ENCODE data around the gene TCP10L.
"Not testable (repeated sequence)": the region's sequence is repeated elsewhere in the genome, so short reads cannot be mapped to it uniquely, and the experiment has no call there.

TCP10L gene, protein sequence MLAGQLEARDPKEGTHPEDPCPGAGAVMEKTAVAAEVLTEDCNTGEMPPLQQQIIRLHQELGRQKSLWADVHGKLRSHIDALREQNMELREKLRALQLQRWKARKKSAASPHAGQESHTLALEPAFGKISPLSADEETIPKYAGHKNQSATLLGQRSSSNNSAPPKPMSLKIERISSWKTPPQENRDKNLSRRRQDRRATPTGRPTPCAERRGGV

DNA sequence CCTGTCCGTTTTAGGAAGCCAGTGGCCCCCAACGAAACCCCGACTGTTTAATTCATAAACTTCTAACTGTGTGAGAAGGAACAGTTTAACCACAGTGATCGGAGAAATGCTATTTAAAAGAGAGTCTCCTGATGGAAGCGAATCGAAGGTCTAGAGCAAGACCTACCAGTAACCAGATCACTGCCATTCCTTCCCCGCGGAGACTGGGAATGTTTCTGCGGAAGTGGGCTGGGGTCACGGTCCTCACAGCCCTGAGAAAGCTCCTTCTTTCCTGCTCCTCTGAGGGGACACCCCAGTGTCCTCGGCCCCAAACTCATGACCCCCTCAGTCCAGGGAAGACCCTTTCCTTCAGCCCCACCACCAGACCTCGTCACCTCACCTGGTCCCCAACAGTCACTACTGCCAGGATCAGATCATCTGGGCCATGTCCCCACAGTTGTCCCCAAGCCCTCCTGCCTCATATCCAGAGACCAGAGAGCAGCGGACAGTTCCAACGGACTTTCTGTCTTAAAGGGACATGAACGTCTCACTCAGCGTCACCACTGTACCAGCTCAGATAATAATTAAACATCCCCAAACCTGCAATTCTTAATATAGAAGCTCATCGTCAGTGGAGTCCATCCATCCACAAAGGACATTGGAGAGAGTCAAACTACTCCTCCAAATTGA lies at the start of gene TCP10L:
TSS of gene TCP10L (minus strand) at position 482 of the 669 bp plus-strand sequence. CDS start 1,219 bp downstream, outside the sequence.
- no peak for DNase-seq
- H3K36me3 Mint-ChIP-seq = peaks cover 8 to 12% of the 10 kb centered on the region in 2 donors
- ATAC-seq (replicated peaks) = no peak
- no peaks in the 10 kb centered on the region for H3K27me3 Mint-ChIP-seq
- H3K4me3 Mint-ChIP-seq = no peak within 1 kb of the TSS
- no peaks in the 10 kb centered on the region for H3K9me3 Mint-ChIP-seq
- no peak within 1 kb of the TSS for H3K27ac Mint-ChIP-seq
- H3K4me1 Mint-ChIP-seq = no peaks in the 10 kb centered on the region

DNA sequence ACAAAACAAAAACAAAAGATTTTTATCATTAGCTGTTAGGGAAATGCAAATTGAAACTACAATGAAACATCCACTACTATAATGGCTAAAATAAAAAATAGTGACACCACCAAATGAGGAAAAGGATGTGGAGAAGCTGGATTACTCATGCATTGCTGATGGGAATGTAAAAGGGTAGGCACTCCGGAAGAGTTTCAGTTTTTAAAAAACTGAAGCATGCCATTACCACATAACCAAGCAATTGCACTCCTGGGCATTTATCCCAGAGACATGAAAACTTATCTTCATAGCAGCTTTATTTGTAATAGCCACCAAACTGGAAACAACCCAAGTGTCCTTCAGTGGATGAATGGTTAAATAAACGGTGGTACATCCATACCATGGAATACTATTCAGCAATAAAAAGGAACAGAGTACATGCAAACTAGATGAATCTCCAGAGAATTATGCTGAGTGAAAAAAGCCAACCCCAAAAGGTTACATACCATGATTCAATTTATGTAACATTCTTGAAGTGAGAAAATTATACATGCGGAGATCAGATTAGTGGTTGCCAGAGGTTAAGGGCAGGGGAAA lies 41.4 kb upstream of the TCP10L start:
- Mint-ChIP-seq H3K9me3 (peaks cover 0 to 2% of the 10 kb centered on the region in 2 donors), H3K4me1 (peaks cover 0 to 2% of the 10 kb centered on the region in 2 donors), H3K27ac (no peak overlapping the region), H3K36me3 (peaks cover 7 to 13% of the 10 kb centered on the region in 2 donors), H3K4me3 (no peak overlapping the region), H3K27me3 (peaks cover 12 to 20% of the 10 kb centered on the region in 2 donors)
- no peak for ATAC-seq (replicated peaks)
- DNase-seq = no peak

DNA sequence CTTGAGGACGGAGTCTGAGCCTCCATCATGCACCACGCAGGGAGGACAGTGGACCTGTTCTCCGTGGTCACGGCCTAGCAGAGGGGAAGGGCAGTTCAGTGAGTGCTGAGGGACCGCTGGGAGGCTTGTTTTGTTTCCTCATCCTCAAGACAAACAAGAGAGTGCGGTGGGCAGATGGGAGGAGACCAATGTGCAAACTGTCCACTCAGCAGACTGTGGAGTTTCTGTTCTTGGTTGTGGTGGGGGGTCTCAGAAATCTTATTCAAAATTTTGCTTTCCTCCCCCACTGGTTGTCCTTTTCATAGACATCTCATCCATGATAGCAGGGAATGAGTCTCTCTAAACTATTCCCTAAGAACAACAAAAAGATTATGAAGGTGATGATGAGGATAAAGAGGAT lies 32.9 kb upstream of the TCP10L start:
- not testable (repeated sequence) for H3K4me1 Mint-ChIP-seq; H3K4me3 Mint-ChIP-seq; DNase-seq; H3K36me3 Mint-ChIP-seq; H3K27ac Mint-ChIP-seq; H3K9me3 Mint-ChIP-seq; ATAC-seq (replicated peaks)
- H3K27me3 Mint-ChIP-seq = peaks cover 21 to 27% of the 10 kb centered on the region in 2 donors

DNA sequence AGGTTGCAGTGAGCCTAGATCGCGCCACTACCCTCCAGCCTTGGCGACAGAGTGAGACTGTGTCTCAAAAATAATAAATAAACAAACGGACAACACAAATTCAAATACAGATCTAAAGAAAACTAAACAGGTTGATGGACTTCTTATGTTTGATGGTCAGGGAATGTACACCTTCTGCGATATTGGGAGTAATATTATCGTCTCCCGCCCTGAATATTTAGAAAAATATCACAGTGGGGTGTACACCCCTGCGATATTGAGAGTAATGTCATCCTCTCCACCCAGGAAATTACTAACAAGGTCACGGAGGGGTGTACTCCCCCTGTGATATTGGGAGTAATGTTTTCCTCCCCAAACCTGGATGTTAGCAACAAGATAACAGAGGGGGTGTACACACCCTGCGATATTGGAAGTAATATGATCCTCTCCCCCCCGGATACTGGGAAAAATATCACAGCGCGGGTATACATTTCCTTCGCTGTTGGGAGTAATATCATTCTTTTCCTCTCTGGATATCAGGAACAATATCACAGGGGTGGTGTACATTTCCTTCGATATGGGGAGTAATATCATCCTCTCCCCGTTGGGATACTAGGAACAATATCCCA lies 28.2 kb upstream of the TCP10L start:
- H3K4me1 Mint-ChIP-seq = peaks cover 2 to 5% of the 10 kb centered on the region in 2 donors
- ATAC-seq (replicated peaks) (no peak), DNase-seq (no peak)
- peaks cover 7 to 8% of the 10 kb centered on the region in 2 donors for H3K27me3 Mint-ChIP-seq
- H3K9me3 Mint-ChIP-seq = no peaks in the 10 kb centered on the region
- peak overlapping the region; percentile 97 for H3K27ac Mint-ChIP-seq
- H3K4me3 Mint-ChIP-seq = peak overlapping the region; percentile 95 to 99
- H3K36me3 Mint-ChIP-seq = peaks cover 3 to 11% of the 10 kb centered on the region in 2 donors

DNA sequence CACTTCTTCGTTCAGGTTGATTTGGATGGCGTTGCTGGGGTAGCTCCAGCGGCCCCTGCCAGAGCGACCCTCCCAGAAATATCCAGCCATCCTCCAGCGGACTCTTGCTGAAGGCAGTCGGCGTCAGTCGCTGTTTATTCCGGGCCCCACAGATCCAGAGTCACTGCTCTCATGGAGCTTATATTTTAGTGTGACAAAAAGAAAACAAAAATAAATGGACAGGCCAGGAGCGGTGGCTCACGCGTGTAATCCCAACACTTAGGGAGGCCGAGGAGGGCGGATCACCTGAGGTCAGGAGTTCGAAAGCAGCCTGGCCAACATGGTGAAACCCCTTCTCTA lies 27.6 kb upstream of the TCP10L start:
- H3K27me3 Mint-ChIP-seq = peaks cover 2 to 7% of the 10 kb centered on the region in 2 donors
- no peaks in the 10 kb centered on the region for H3K9me3 Mint-ChIP-seq
- H3K36me3 Mint-ChIP-seq = peaks cover 3 to 12% of the 10 kb centered on the region in 2 donors
- DNase-seq = no peak
- H3K4me1 Mint-ChIP-seq = peaks cover 2 to 5% of the 10 kb centered on the region in 2 donors
- peak; percentile 7 for ATAC-seq (replicated peaks)
- peak overlapping the region; percentile 97 for H3K27ac Mint-ChIP-seq
- H3K4me3 Mint-ChIP-seq = peak overlapping the region; percentile 95 to 99

DNA sequence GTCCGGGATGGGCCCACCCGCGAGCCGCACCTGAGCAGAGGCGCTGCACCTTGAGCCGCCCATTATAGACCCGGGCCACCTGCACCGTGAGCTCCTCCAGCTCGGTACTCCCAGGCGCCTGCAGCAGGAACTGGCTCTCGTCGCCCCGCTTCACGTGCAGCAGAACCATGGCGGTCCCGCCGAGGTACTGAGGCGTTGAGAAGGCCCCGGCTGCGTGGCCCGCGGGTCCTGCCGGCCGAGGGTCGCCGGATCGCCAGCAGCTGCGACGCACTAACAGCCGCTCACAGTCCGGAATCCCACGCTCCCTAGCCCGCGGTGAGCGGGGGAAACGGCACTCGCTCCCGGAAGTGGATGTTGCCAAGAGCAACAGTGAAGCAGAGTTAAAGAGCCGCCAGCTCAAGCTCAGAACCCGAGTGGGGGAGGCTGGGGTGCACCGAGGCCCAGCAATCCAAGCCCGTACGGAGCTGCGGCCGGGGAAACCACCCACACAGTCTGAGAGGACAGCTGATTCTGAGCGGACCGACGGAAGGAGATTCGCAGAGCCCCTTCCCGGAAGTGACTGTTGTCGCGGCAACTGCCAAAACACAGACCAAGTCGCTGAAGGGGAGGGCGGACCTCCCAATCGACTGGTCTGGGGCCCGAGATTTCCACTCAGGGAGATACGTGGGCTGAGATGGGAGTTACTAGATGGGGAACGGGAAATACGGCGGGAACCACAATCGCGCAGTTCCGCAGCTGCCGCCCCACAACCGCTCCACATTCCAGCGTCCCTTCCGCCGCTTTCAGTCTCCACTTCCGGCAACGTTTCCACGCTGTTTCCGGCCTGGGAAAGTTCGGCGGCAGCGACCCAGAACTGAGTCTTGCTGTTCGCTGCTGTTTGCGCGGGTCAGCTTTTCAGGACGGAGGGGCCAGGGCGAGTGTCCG lies 27.0 kb upstream of the TCP10L start, which contains the start of gene CFAP298:
TSS of gene CFAP298 (minus strand) at position 303 of the 924 bp plus-strand sequence. CDS start at position 169, 134 bp downstream.
- DNase-seq (peak; percentile 91), ATAC-seq (replicated peaks) (peak; percentile 94 to 95)
- Mint-ChIP-seq H3K27ac (peak within 1 kb of the TSS; percentile 97), H3K4me1 (peaks cover 4 to 5% of the 10 kb centered on the region in 2 donors), H3K27me3 (peaks cover 0 to 5% of the 10 kb centered on the region in 2 donors), H3K4me3 (peak within 1 kb of the TSS; percentile 95 to 99), H3K9me3 (no peaks in the 10 kb centered on the region), H3K36me3 (peaks cover 5 to 17% of the 10 kb centered on the region in 2 donors)

DNA sequence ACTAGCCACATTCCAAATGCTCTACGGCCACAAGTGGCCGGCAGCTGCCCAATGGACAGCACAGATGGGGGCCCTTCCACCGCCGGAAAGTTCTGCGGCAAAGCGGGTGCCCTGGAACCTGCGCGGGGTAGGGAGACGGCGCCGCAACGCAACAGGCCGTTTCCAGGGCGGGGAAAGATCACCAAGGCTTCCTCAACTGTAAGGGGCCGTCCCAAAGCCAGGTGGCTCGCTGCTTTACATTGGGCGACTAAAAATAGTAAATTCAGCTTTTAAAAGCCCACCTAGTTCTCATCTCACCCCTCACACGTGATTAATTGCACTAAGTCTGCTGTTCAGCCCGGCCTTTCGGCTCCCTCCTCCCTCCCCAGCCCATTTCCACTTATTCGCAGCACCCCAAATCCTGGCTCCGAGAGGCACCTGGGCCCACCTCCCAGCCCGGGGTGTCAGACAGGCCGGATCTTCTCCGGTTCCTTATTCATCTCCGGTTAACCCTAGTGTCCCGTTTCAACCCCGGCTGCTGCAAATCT lies 26.2 kb upstream of the TCP10L start:
- DNase-seq (peak; percentile 21), ATAC-seq (replicated peaks) (peak; percentile 37 to 39)
- peaks cover 4 to 5% of the 10 kb centered on the region in 2 donors for H3K4me1 Mint-ChIP-seq
- H3K36me3 Mint-ChIP-seq = peaks cover 7 to 21% of the 10 kb centered on the region in 2 donors
- H3K9me3 Mint-ChIP-seq = no peaks in the 10 kb centered on the region
- H3K4me3 Mint-ChIP-seq = peak overlapping the region; percentile 95 to 99
- H3K27ac Mint-ChIP-seq = peak overlapping the region; percentile 97
- peaks cover 0 to 4% of the 10 kb centered on the region in 2 donors for H3K27me3 Mint-ChIP-seq

DNA sequence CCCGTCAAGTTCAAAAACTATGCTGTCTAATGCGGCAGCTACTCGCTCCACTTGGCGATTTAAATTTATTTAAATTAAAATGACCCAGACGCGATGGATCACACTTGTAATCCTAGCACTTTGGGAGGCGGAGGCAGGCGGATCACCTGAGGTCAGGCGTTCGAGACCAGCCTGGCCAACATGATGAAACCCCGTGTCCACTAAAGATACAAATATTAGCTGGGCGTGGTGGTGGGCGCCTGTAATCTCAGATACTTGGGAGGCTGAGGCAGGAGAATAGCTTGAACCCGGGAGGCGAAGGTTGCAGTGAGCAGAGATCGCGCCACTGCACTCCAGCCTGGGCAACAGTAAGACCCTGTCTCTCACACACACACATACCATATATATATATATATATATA lies 25.6 kb upstream of the TCP10L start:
- H3K9me3 Mint-ChIP-seq; H3K27me3 Mint-ChIP-seq; H3K27ac Mint-ChIP-seq; ATAC-seq (replicated peaks); DNase-seq; H3K4me1 Mint-ChIP-seq: not testable (repeated sequence)
- Mint-ChIP-seq H3K4me3 (peak overlapping the region in 1 of 2 donors; percentile 17), H3K36me3 (peaks cover 13 to 27% of the 10 kb centered on the region in 2 donors)

DNA sequence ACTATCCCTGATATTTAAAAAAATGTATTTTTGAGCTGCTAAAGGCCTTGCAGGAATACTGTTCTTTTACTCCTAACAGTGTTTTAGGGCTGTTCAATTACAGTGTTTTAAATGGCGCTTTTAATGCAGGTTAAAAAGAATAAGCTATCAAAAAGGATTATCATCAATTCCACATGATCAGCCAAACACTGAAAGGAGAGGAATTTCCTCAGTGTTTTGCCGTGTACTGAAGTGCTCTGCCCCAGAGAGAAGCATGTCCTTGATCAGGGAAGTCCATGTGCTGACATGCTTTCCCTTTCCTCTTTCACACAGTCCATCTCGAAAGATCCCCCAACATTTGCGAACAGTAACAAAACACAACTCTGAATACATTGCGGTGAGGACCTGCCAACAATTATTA lies 23.5 kb upstream of the TCP10L start:
- Mint-ChIP-seq H3K9me3 (no peaks in the 10 kb centered on the region), H3K36me3 (peaks cover 29 to 45% of the 10 kb centered on the region in 2 donors), H3K4me1 (peaks cover 4 to 5% of the 10 kb centered on the region in 2 donors), H3K27me3 (no peaks in the 10 kb centered on the region), H3K4me3 (no peak overlapping the region), H3K27ac (no peak overlapping the region)
- ATAC-seq (replicated peaks) (no peak), DNase-seq (no peak)

DNA sequence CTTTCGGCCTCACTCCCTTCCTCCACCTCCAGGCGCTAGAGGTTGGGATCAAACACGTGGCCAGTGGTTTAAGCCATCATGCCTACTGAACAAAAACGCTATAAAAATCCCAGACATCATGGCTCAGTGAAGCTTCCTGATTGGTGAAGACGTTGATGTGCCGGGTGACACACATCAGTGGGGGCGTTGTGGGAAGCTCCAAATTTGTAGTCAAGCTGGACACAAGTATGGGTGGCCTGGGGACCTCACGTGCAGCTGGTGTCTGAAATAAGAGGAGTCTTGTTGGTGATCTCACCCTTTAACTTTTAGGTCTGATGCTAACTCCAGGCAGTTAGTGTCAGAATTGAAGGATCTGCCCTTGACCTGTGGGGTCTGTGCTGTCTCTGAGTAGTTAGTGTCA lies 20.1 kb upstream of the TCP10L start:
- Mint-ChIP-seq H3K4me3 (no peak overlapping the region), H3K36me3 (peaks cover 47 to 65% of the 10 kb centered on the region in 2 donors), H3K27me3 (no peaks in the 10 kb centered on the region), H3K4me1 (peaks cover 4 to 5% of the 10 kb centered on the region in 2 donors), H3K9me3 (no peaks in the 10 kb centered on the region), H3K27ac (no peak overlapping the region)
- ATAC-seq (replicated peaks) (no peak), DNase-seq (no peak)

DNA sequence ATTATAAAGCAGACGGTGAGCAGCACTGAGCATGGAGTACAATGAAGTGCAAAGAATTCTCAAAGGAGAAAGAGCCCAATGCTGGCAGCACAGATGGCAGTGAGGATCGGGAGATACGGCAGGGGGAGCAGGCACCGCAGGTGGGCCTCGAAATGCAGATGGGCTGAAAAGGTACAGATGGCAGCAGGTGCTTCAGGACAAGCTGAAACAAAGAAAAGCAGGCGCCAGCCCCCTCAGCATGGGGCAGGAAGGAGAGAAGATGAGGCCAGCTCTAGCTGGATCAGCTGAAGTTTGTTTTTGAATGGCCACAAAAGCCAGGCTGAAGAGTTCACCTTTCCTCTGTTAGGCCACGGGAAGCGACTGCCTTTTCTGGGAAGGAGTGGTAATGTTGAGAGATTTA lies 19.1 kb upstream of the TCP10L start:
- H3K4me3 Mint-ChIP-seq = no peak overlapping the region
- no peaks in the 10 kb centered on the region for H3K27me3 Mint-ChIP-seq
- H3K4me1 Mint-ChIP-seq = peaks cover 0 to 2% of the 10 kb centered on the region in 2 donors
- DNase-seq (no peak), ATAC-seq (replicated peaks) (no peak)
- no peak overlapping the region for H3K27ac Mint-ChIP-seq
- no peaks in the 10 kb centered on the region for H3K9me3 Mint-ChIP-seq
- peaks cover 55 to 67% of the 10 kb centered on the region in 2 donors for H3K36me3 Mint-ChIP-seq

DNA sequence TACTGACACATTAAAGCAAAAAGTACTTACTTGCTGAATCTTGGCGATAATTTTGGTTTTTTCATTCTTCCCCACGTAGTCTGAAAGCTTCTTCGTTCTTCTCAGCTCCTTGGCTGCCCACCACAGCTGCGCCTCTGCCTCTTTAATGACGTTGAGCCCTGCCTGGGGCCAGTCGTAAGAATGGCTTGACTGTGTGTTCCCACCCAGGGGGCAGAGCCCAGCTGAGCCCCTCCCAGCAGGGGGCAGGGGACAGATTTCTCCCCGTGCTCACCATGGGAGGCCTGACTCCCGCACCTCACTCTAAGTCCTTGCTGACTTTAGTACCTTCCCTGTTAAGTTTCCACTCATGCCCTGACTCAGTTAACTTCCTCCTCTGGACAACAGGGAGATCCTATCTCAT lies 17.8 kb upstream of the TCP10L start:
- DNase-seq (no peak), ATAC-seq (replicated peaks) (no peak)
- H3K27ac Mint-ChIP-seq = no peak overlapping the region
- H3K4me1 Mint-ChIP-seq = peaks cover 0 to 2% of the 10 kb centered on the region in 2 donors
- no peaks in the 10 kb centered on the region for H3K9me3 Mint-ChIP-seq
- H3K36me3 Mint-ChIP-seq = peaks cover 55 to 74% of the 10 kb centered on the region in 2 donors
- H3K4me3 Mint-ChIP-seq = no peak overlapping the region
- no peaks in the 10 kb centered on the region for H3K27me3 Mint-ChIP-seq

DNA sequence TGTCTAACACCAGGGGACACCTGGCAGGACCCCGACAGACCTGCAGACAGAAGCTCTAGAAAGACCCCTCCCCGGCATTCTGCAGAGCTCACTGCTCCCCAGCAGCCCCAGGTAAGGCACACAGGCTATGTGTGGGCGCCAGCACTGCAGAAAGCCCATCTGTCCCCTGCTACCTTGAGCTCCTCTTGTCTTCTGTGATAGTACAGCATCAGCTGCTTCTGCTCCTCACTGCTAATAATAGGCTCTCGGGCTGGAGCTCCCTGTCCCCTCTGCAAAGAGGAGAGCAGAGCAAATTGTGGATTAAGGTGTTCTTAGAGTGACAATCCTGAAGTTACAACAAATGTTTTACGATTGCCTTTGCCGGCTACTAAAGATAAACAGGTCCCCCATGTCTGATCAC lies 16.8 kb upstream of the TCP10L start:
- DNase-seq = no peak
- no peaks in the 10 kb centered on the region for H3K9me3 Mint-ChIP-seq
- H3K4me3 Mint-ChIP-seq = no peak overlapping the region
- H3K27ac Mint-ChIP-seq = no peak overlapping the region
- ATAC-seq (replicated peaks) = no peak
- H3K36me3 Mint-ChIP-seq = peaks cover 56 to 73% of the 10 kb centered on the region in 2 donors
- H3K27me3 Mint-ChIP-seq = no peaks in the 10 kb centered on the region
- no peaks in the 10 kb centered on the region for H3K4me1 Mint-ChIP-seq

Data from stimulated activated naive B cell treated with anti-CD40 and anti-IgM and Interleukin-4, amounts not matched to agents 10 μg/mL and 1 μg/mL and 100 μg/mL, for 72 hours (primary cell).